ENCODE data around the gene SRRM5. TPM values are rescaled to one million over a fixed set of nuclear protein-coding genes. Genes with fewer than 3 reads are reported as not detected.

SRRM5 gene
- total and polyA plus RNA-seq, 2 of the 13 experiments (the other 11 are each of a cell fraction or from before 2014, with no cell fraction given), result 0.11 to 0.16 TPM

GRCh38 chr19:43634872-43635560, 23.1 kb downstream of the SRRM5 start (continued):
- TF ChIP-seq PCBP1 (IDR thresholded peaks at IDR 0.05; ENCODE audit: borderline replicate concordance, low read depth, low read length), result peak; percentile 29; the same call in 1 of the 2 replicates
- no peak for TF ChIP-seq SOX6 (IDR thresholded peaks at IDR 0.05)
- peak; percentile 42; the same call in 1 of the 2 replicates for TF ChIP-seq SOX6 (CRISPR knock-in tag; IDR thresholded peaks at IDR 0.05)
- peak; percentile 49; the same call in 1 of the 2 replicates for TF ChIP-seq CBFB (CRISPR knock-in tag; IDR thresholded peaks at IDR 0.05)
- no peak for TF ChIP-seq AGO1 (IDR thresholded peaks at IDR 0.05; ENCODE audit: low read depth, low read length, poor library complexity, severe bottlenecking)
- TF ChIP-seq THRA (CRISPR knock-in tag; IDR thresholded peaks at IDR 0.05; ENCODE audit: borderline replicate concordance), result 0 out of 2 replicates have a peak, but pooled peaks have one; percentile 19
- TF ChIP-seq ZNF335 (CRISPR knock-in tag; IDR thresholded peaks at IDR 0.05), result peak; percentile 72
- TF ChIP-seq HINFP (CRISPR knock-in tag; IDR thresholded peaks at IDR 0.05; ENCODE audit: low read depth), result 0 out of 2 replicates have a peak, but pooled peaks have one; percentile 69
- TF ChIP-seq HHEX (CRISPR knock-in tag; IDR thresholded peaks at IDR 0.05), result no peak
- TF ChIP-seq TFDP2 (CRISPR knock-in tag; IDR thresholded peaks at IDR 0.05), result no peak
- peak; percentile 53 for TF ChIP-seq NR2C2 (CRISPR knock-in tag; IDR thresholded peaks at IDR 0.05; ENCODE audit: borderline replicate concordance)
- TF ChIP-seq ZNF574 (CRISPR knock-in tag; IDR thresholded peaks at IDR 0.05), result peak; percentile 36; the same call in 1 of the 2 replicates
- TF ChIP-seq CEBPZ (IDR thresholded peaks at IDR 0.05; ENCODE audit: low read length), result no peak

Measured in HepG2 (cell line).